GM18520 (cell line): ENCODE results near the gene PRF1.

Experiments used
- ATAC-seq: cut with Tn5 transposase; IDR thresholded peaks from one replicate; pipeline ENCODE4 v1.9.1; 2021; ENCODE audit not compliant: unreplicated experiment

PRF1 gene

DNA sequence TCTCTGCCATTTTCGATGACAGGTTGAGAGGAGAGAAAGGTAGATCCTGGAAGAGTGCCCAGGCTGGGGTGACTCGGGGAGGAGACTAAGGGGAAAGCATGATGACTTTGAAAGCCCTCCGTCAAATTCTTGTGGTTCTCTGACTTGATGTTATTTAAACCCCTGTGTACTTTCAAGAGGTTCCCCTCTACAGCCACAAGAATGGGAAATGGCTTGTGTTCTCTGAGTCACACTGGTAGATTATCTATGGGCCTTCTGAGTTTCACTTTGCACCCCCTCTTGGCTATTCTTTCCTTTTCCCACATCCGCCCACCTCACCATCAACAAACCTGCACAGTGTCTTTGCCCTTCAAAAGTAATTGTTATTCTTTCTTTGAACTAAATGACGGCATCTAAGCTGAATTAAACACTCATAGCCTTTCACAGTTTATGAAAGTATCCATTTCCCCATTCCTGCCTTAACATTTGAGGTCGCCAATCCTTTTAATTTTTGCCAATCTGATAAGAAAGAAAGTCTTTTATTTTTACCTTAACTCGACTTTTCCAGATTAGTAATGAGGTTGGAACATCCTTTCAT is 24.1 kb downstream of the PRF1 start:
- ATAC-seq, result peak; percentile 31

DNA sequence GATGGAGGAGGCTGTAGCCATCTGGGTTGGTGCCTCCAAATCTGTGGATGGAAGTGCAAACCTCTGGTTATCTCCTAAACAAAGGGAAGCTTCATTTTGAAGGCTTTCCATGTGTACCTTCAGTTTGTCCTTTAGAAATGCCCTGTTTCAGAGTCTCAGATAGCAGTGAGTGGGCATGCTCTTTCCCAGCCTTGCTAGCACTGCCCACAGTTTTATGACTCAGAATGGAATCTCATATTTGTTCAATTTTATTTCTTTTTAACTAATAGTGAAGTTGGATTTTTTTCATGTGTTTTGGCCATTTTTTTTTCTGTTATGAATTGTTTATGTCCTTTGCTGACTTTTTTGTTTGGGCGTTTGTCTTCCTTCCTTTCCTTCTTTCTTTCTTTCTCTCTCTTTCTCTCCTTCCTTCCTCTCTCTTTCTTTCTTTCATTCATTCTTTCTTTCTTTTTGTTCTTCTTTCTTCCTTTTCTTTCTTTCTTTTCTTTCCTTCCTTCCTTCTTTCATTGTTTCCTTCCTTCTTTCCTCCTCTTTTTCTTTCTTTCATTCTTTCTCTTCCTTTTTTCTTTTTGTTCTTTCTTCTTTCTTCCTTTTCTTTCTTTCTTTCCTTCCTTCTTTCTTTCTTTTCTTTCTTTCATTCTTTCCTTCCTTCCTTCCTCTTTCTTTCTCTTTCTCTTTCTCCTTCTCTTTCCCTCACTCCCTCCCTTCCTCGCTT is 25.6 kb downstream of the PRF1 start:
- ATAC-seq, result peak; percentile 10

DNA sequence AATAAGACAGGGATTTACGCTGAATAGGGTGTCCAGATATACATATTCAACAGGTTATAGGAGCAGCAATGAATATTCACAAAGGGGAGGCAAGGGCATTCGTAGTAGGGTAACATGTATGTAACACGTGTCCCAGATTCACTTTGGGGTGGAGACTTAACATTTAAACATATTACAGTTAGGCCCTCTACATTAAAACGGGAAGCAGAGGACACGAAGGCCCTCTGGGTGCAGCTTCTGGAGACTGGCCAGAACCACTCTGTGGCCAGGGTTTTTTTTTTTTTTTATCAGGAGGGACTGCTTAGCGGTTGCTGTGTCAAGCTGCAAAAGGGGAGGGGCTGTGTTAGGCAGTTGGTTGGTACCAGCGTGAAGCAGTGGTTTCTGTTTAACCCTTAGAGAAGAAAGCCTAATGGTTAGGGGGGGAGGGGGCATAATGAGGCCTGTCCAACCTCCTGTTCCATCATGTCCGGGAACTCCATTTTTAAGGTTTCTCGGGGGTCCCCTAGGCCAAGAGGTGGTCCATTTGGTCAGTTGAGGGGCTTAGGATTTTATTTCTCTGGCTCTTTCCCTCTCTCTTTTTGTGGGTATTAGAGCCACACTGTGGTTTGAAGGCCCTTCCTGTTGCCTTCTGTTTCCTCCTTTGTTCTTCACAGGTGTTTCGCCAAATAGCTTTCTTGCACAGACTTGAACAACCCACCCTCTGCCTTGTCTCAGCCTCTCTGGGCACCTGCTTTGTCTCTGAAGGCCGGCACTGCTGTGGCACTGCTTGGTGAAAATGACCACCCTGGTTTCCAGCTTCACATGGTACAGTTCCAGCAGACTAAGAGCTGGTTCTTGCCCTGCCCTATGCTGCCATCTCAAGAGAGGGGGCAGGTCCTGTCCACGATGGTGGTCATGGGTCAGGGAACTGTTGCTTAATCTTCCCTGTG is 26.4 kb downstream of the PRF1 start:
- peak; percentile 41 for ATAC-seq

DNA sequence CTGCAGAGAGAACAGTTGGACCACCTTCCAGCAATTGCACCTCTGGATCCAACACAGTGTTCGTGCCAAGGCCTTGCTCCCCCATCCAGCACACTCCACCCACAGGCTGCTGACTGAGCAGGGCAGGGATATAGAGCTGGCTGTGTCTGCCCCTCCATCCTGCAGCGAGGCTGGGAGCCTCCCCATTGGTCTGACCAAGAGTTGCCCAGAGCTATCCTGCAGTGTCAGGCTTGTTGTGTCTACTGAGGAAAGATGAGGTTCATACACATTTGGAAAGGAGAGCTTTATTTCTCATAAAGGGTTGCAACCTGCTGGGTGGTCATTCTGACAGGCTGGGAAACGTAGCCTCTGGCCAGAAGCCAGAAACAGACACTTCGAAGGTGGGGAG is 27.1 kb downstream of the PRF1 start:
- ATAC-seq, result no peak

DNA sequence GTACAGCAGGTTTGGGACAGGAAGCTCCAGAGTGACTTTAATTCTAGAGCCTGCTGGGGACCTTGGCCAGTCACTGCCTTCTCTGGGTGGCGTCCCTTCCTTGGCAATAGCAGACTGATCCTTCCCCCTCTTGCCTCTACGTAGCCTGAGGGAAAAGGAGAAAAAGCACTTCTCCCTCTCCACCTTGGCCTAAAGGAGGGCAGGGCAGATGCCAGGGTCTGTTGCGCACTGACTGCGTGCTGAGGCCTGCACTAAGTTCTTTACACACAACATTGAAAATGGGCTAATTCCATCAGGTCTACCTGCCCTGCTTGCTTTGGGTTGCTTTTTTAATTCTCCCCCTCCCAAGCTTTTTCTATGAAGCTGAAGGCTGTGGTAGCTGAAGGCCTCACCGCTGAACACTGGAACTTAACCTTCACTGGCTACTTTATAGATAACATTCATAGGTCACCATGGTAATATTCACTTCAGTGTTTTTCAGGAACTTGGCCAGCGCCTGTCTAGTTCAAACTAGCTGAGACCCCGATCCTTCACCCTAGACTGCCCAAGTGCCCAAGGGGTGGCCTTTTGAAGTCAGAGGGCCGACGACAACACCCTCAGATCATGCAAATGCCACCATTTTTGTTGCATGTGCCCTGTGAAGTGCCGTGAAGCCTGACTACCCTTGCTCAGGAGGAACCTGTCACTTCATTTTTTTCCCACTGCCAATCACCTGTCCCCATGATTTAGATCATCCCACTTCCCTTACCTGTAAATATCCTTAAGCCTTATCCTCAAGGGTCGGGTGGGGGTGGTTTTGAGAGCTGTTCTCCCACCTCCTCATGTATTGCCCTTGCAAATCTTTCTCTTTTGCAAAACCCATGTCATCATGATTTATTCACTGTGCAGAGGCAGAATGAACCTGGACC is 28.7 kb downstream of the PRF1 start:
- no peak for ATAC-seq

DNA sequence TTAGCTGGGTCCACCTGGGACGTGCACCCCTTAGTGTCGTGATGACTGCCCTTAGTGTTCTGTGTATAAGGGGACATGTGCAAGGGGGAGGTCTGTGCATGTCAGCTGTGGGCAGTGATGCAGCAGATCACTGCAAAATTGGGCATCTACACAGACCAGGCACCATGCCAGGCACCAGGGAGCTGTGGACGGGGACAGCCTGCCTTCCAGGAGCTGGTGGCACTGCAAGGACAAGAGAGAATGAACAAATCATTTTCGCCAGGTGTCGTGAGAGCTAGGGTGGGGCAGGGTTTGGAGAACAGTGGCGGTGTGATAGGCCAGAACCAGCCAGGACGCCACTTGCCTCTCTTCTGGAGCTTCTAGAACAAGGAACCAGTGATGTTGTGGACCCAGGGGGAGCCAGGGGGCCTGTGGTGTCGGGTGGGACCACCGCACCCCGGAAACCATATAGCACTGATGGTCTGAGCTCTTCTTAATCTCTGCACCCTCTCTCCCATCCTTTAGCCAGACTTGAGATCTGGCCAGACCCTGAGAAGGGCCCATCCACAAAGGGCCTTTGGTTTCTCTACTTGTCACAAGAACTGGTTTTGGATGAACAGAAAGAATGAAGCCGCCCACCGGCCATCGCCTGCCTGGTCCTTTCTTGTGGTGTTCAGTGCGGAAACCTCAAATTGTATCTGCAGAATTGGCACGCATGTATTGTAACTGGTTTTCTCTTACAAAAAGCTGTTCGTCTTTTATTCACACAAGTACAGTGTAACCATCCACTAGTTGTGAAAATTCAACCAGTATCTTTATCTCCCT is 30.7 kb downstream of the PRF1 start:
- no peak for ATAC-seq

DNA sequence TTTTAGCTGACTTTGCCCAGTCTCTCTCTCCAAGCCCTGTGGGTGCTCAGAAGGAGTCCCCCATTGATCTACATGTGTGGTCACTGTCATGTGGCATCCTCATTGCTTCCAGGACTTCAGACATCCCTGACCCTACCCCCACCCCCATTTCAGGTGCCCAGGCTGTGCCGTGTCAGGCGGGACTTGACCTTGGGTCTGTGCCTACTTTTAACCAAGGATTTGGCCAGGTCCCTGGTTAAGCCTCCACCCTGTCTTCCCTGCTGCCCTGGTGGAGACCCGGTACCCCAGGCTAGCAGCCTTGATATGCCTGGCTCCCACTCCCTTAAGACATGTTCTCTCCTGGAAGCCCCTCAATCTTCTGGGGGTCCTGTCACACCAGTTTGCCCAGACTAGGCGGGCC is 31.3 kb downstream of the PRF1 start:
- no peak for ATAC-seq

DNA sequence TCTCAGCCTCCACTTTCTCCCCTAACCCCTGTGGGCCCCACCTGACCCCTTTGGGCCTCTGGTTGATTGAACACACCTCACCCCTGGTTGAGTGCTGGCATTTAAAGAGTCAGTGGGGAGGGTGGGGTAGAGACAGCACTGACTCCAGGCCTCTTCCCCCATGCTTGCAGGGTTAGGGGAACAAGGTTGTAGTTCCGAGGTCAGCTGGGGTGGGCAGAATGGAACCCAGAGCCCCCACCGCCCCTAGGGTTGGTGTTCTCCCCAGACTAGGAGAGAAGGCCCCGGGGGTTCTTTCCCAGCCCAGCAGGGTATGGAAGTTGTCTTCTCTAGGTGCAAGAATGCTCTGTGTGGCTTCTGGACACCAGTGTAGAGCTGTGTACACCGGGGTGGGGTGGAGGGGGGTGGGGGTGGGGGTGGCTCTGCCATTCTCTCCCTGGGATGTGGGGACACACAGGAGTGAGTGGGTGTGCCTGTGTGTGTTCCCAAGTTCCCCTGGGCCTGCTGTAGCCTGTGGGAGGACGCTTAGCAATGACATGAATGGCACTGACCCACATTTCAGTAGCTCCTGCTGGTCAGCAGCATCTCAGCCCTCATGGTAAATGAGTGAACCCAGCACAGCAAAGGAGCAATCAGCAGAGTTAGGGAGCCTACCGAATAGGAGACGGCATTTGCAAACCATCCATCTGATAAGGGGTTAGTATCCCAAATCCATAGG is 33.6 kb downstream of the PRF1 start:
- no peak for ATAC-seq

DNA sequence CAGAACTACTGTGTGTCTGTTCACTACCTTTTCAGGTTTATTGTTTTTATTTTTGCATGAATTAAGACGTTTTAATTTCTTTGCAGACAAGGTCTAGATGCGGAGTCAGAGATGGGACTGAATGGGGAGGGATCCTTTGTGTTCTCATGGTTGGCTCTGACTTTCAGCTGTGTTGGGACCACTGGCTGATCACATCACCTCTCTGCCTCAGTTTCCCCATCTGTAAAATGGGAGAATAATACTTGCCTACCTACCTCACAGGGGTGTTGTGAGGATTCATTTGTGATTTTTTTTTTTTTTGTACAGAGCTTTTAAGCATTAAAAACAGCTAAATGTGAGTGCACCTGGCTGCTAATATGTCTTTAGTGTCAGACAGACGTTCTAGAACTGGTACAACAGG is 34.4 kb downstream of the PRF1 start:
- no peak for ATAC-seq

DNA sequence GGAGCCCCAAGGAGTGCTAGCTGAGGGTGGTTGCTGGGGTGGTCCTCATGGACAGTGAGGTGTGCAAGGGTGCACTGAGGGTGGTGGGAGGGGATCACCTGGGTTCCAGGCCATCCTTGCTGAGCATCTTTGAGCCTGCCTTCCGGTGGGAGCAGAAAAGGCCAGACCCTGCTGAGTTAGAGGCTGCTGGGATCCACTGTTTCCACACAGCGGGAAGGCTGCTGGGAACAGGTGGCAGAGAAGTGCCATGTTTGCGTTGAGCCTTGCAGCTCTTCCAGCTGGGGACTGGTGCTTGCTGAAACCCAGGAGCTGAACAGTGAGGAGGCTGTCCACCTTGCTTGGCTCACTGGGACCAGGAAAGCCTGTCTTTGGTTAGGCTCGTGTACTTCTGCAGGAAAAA is 34.9 kb downstream of the PRF1 start:
- no peak for ATAC-seq

DNA sequence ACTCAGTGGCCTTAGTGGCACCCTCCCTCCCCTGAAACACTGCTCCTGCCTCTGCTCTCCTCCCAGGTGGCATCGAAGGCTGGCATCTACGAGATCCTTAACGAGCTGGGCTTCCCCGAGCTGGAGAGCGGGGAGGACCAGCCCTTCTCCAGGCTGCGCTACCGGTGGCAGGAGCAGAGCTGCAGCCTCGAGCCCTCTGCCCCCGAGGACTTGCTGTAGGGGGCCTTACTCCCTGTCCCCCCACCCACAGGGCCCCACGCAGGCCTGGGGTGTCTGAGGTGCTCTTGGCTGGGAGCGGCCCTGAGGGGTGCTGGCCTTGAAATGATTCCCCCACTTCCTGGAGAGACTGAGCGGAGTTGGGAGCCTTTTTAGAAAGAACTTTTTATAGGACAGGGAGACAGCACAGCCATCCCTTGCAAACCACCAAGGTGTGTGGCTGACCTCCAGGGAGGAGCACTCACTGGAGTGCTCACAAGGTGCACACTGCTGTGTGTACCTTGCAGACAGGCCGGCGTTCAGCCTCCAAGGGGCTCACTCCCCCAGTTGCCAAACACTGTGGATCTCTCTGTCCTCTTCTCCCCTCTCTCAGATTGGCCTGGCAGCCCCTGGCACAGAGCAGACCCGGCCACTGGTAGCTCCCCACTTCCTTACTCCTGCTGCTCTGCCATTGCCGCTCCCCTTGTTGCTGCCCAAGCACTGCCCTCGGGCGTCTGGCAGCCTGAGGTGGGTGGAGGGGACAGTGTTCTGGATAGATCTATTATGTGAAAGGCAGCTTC is 35.8 kb downstream of the PRF1 start:
- ATAC-seq, result no peak

DNA sequence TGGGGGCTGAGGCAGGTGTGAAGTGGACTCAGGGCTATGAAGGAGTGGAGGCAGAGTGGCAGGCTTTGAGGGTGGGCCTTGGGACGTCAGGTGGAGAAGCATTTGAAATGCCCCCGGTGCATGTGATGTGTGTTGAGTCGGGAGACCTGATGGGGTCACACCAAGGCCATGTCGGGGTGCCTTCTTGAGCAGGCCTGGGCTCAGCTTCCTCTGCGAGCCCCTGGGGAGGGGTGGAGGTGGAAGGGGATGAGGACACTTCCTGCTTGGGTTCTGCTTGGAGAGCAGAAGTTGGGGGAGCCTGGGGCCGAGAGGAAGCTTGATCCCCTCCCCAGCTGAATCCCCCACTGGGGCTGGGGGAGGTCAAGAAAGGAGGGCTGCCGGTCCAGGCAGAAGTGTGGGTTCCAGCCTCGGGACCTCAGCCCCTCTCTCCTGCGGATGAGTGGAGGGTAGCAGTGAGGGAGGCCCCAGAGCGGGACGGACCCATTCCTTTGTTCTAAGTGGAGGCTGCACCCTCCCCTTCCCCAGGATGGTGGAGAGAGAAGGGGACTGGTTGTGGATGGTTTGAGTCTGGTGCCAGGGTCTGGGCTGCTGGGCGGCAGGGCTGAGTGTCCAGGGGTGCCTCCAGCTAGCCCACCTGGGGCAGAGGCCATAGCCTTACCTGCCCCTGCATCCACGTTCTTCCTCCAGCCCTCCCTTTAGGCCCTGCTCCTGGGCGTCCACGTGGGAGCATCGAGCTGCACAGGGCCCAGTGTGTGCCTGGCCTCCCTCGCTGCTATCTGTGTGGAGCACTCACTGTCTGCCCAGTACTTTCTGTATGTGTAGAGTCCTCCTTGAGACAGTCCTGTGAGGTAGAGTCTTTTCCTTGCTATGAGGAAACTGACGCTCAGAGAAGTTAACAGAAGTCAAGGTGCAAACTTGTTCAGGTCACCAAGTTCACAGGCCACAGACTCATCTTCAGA is 36.7 kb downstream of the PRF1 start:
- ATAC-seq, result no peak

DNA sequence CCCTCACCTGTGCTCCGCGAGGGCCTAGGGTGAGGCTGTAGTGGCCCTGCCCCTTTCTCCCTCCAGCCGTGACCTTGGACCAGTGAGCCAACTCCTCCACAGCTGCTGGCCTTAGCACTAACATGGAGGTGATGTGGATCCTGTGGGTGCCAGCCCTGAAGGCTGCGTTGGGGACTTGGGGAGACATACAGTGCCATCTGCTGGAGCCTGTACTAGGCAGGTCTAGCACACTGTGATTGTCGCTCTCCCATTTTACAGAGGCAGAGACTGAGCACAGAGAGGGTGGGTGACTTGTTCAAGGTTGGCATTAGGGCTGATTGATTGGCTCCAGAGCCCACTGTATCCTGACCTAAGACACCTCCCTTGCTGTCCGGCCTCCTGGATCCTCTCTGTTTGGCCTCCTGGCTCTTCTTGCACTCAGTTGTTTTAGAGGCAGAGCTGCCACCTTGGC is 37.6 kb downstream of the PRF1 start:
- no peak for ATAC-seq

DNA sequence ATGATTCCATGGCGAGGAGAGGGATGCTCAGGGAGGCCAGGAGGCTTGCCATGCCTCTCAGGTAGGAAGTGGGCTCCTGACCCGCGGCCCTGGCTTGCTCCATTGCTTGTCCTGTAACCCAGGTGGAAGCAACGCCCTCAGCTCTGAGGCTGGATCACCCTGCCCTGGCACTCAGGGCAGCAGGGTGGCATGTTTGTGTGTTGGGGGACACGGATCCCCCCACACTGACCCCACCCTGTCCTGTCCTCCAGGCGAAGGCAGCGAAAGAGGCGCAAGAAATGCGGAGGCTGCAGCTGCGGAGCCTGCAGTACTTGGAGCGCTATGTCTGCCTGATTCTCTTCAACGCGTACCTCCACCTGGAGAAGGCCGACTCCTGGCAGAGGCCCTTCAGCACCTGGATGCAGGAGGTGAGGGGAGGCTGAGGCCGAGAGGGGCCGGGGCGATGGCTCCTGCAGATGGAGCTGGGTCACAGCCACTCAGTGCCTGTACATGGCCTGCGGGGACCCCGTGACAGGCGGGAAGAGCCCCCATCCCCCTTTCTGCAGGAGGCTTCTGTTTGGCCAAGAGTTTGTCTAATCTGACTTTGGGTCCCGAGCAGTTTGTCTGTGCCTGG is 38.3 kb downstream of the PRF1 start:
- no peak for ATAC-seq

DNA sequence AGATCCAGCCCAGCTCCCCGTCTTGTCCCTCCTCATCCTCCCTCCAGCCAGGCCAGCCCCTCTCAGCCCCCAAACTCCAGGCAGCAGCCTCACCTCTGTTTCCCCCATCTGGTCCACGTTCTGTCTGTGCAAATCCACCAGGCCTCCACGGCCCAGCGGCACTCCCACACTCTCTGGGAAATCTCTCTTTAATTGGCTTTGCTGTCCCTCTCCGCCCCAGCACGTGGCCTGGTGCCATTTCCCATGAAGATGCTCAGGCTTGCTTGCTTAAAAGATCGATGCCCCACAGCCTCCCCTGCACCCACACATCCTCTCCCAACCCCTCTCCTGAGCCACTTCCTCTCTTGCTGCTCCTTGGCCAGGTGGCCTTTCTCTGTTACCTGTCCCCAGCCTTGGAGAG is 39.3 kb downstream of the PRF1 start:
- no peak for ATAC-seq

DNA sequence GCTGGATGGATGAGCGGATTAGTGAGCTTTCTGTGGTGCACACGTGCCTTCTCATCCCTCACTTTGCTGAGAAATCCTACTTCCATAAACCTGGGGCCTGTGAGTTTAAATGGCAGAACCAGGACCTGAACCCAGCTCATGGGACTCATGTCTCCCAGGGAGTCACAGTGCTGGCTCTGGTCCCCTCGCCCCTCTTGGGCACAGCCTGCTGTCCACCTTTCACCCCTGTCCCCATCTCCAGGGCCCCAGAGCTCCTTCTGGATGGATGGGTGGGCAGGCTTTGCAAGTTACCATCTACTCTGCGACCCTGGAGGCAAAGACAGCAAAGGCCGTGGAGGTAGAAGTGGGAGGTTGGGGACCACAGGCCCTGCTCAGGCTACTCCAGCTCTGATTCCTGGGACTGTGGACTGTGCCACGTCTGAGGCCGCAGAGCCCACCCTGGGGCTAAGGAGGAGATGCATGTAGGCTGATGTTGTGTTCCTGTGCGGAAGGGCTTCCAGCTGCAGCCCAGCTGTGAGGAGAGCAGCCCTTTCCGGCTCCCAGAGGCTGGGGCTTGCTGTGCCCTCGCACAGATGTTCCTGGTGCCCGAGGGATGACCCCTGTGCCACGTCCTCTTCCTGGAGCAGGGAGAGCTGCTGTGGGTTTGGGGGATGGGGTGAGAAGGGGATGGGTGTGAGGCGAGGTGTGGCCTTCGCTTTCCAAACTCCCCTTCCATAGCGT is 40.3 kb downstream of the PRF1 start:
- no peak for ATAC-seq
